ENCODE results near the gene CEBPG.
A peak's percentile ranks its signal among the peaks of the same experiment; 100 is the strongest.

CEBPG gene

DNA sequence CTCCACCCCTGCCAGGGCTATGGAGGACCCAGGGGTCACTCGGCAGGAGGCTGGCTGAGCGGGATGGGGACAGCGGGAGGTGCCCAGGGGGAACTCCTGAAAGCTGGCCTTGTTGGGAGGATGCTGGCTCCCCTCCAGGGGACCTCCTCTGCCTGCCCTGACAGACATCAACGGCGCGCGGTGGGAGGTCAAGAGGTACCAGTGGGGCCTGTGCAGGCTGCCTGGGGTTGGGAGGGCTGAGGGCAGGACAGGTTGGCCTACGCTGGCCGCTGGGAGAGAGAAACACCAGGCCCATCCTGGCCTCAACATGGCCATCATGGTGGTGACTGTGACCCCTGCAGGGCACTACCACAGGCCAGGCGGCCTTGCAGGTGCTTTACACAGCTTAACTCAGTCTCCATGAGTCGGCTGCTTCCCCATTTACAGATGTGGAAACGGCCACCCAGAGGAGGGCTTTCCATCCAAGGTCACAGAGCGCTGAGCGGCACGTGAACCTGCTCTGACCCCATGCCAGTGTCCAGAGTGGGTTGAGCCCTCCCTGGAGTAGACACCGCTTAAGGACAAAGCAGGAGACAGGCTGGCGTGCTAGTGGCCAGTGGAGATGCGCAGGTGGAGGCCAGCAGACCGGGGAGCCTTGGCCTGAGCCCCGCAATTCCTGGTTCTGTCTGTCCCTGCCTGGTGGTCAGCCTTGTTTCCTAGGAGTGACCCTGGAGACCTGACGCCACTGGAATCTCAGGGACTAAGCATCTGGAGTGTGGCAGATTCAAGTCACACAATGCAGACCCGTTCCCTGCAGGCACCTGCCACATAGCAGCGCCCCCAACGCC is 27.6 kb downstream of the CEBPG start:
- Histone ChIP-seq H2BK120ac (ENCODE audit: low read depth, low read length) (no peak overlapping the region), H3K18ac (ENCODE audit: low read length) (peak overlapping the region; percentile 24), H3K36me3 (replicated peaks in 1 of 2; ENCODE audit: control insufficient read depth in 2 of 2, insufficient read depth in 2 of 2, low read length in 2 of 2) (peaks cover 0 to 2% of the 10 kb centered on the region in 2 donors), H4K8ac (ENCODE audit: low read depth, low read length) (peak overlapping the region; percentile 89), H3K27me3 (ENCODE audit: control insufficient read depth in 3 of 3, insufficient read depth in 3 of 3, low read depth in 1 of 3, low read length in 3 of 3) (no peaks in the 10 kb centered on the region), H2BK15ac (ENCODE audit: low read length) (no peak overlapping the region), H3K27ac (replicated peaks; ENCODE audit: low read length) (no peak overlapping the region), H3K9me3 (replicated peaks in 1 of 2; ENCODE audit: control insufficient read depth in 2 of 2, insufficient read depth in 1 of 2, low read depth in 1 of 2, low read length in 2 of 2) (no peaks in the 10 kb centered on the region), H3K4me2 (ENCODE audit: insufficient read depth, low read length, poor library complexity, severe bottlenecking) (no peak overlapping the region), H3K4me3 (ENCODE audit: low read length in 2 of 2) (no peak overlapping the region), H3K79me1 (ENCODE audit: low read depth, low read length) (peaks cover 5% of the 10 kb centered on the region), H2BK12ac (ENCODE audit: low read length) (no peak overlapping the region), H2BK5ac (ENCODE audit: low read length) (no peak overlapping the region), H4K91ac (ENCODE audit: low read depth, low read length, poor library complexity) (no peak overlapping the region), H3K9ac (ENCODE audit: low read depth, low read length, poor library complexity) (peak overlapping the region; percentile 60), H2AK5ac (ENCODE audit: low read depth, low read length) (peak overlapping the region; percentile 86), H2AFZ (ENCODE audit: low read length) (no peak overlapping the region), H3K23ac (ENCODE audit: low read depth, low read length, poor library complexity) (peak overlapping the region; percentile 68), H3K4ac (ENCODE audit: low read length) (no peak overlapping the region), H3K4me1 (ENCODE audit: control insufficient read depth in 2 of 2, insufficient read depth in 1 of 2, low read depth in 1 of 2, low read length in 2 of 2) (peaks cover 7 to 10% of the 10 kb centered on the region in 2 donors), H3K14ac (ENCODE audit: low read length) (peak overlapping the region; percentile 71)
- DNase-seq (ENCODE audit: low spot score): no peak
- no CpG with 5 or more reads among the region's 24 CpGs for WGBS, 2 donors (ENCODE audit: extremely low coverage in 2 of 2, insufficient read length in 2 of 2, insufficient replicate concordance in 1 of 2)

GRCh38 chr19:33401683-33402420 is 28.3 kb downstream of the CEBPG start:
- H3K79me1 ChIP-seq (ENCODE audit: low read depth, low read length): peaks cover 3% of the 10 kb centered on the region
- peak overlapping the region; percentile 24 for H3K18ac ChIP-seq (ENCODE audit: low read length)
- H2BK12ac ChIP-seq (ENCODE audit: low read length): no peak overlapping the region
- H4K91ac ChIP-seq (ENCODE audit: low read depth, low read length, poor library complexity): no peak overlapping the region
- DNase-seq (ENCODE audit: low spot score): no peak
- peak overlapping the region; percentile 47 for H3K14ac ChIP-seq (ENCODE audit: low read length)
- no peak overlapping the region for H4K8ac ChIP-seq (ENCODE audit: low read depth, low read length)
- H3K27ac ChIP-seq (replicated peaks; ENCODE audit: low read length): no peak overlapping the region
- no peak overlapping the region for H2BK120ac ChIP-seq (ENCODE audit: low read depth, low read length)
- no peak overlapping the region for H2BK5ac ChIP-seq (ENCODE audit: low read length)
- peaks cover 0 to 2% of the 10 kb centered on the region in 2 donors for H3K36me3 ChIP-seq (replicated peaks in 1 of 2; ENCODE audit: control insufficient read depth in 2 of 2, insufficient read depth in 2 of 2, low read length in 2 of 2)
- peaks cover 5 to 13% of the 10 kb centered on the region in 2 donors for H3K4me1 ChIP-seq (ENCODE audit: control insufficient read depth in 2 of 2, insufficient read depth in 1 of 2, low read depth in 1 of 2, low read length in 2 of 2)
- H3K4me2 ChIP-seq (ENCODE audit: insufficient read depth, low read length, poor library complexity, severe bottlenecking): no peak overlapping the region
- no peaks in the 10 kb centered on the region for H3K9me3 ChIP-seq (replicated peaks in 1 of 2; ENCODE audit: control insufficient read depth in 2 of 2, insufficient read depth in 1 of 2, low read depth in 1 of 2, low read length in 2 of 2)
- no peak overlapping the region for H2AFZ ChIP-seq (ENCODE audit: low read length)
- no peak overlapping the region for H3K4ac ChIP-seq (ENCODE audit: low read length)
- WGBS, 2 donors (ENCODE audit: extremely low coverage in 2 of 2, insufficient read length in 2 of 2, insufficient replicate concordance in 1 of 2): no CpG with 5 or more reads among the region's 30 CpGs
- peak overlapping the region; percentile 86 for H2AK5ac ChIP-seq (ENCODE audit: low read depth, low read length)
- no peaks in the 10 kb centered on the region for H3K27me3 ChIP-seq (ENCODE audit: control insufficient read depth in 3 of 3, insufficient read depth in 3 of 3, low read depth in 1 of 3, low read length in 3 of 3)
- no peak overlapping the region for H3K4me3 ChIP-seq (ENCODE audit: low read length in 2 of 2)
- H3K23ac ChIP-seq (ENCODE audit: low read depth, low read length, poor library complexity): peak overlapping the region; percentile 68
- H3K9ac ChIP-seq (ENCODE audit: low read depth, low read length, poor library complexity): peak overlapping the region; percentile 63
- H2BK15ac ChIP-seq (ENCODE audit: low read length): no peak overlapping the region

- peaks cover 0 to 2% of the 10 kb centered on the region in 2 donors for H3K36me3 ChIP-seq (replicated peaks in 1 of 2; ENCODE audit: control insufficient read depth in 2 of 2, insufficient read depth in 2 of 2, low read length in 2 of 2)
- H2BK12ac ChIP-seq (ENCODE audit: low read length): peak overlapping the region; percentile 81
- H3K27ac ChIP-seq (replicated peaks; ENCODE audit: low read length): no peak overlapping the region
- H2BK120ac ChIP-seq (ENCODE audit: low read depth, low read length): no peak overlapping the region
- H4K91ac ChIP-seq (ENCODE audit: low read depth, low read length, poor library complexity): no peak overlapping the region
- WGBS, 2 donors (ENCODE audit: extremely low coverage in 2 of 2, insufficient read length in 2 of 2, insufficient replicate concordance in 1 of 2): no CpG with 5 or more reads among the region's 18 CpGs
- H3K27me3 ChIP-seq (ENCODE audit: control insufficient read depth in 3 of 3, insufficient read depth in 3 of 3, low read depth in 1 of 3, low read length in 3 of 3): no peaks in the 10 kb centered on the region
- peak overlapping the region in 1 of 2 donors; percentile 35 for H3K4me3 ChIP-seq (ENCODE audit: low read length in 2 of 2)
- H2AK5ac ChIP-seq (ENCODE audit: low read depth, low read length): peak overlapping the region; percentile 32
- H3K23ac ChIP-seq (ENCODE audit: low read depth, low read length, poor library complexity): peak overlapping the region; percentile 57
- no peak overlapping the region for H2BK15ac ChIP-seq (ENCODE audit: low read length)
- peaks cover 2 to 7% of the 10 kb centered on the region in 2 donors for H3K4me1 ChIP-seq (ENCODE audit: control insufficient read depth in 2 of 2, insufficient read depth in 1 of 2, low read depth in 1 of 2, low read length in 2 of 2)
- peak overlapping the region; percentile 47 for H3K14ac ChIP-seq (ENCODE audit: low read length)
- H4K8ac ChIP-seq (ENCODE audit: low read depth, low read length): peak overlapping the region; percentile 50
- no peak overlapping the region for H3K4ac ChIP-seq (ENCODE audit: low read length)
- no peaks in the 10 kb centered on the region for H3K9me3 ChIP-seq (replicated peaks in 1 of 2; ENCODE audit: control insufficient read depth in 2 of 2, insufficient read depth in 1 of 2, low read depth in 1 of 2, low read length in 2 of 2)
- H3K9ac ChIP-seq (ENCODE audit: low read depth, low read length, poor library complexity): peak overlapping the region; percentile 72
- DNase-seq (ENCODE audit: low spot score): no peak
- H3K79me1 ChIP-seq (ENCODE audit: low read depth, low read length): peaks cover 3% of the 10 kb centered on the region
- peak overlapping the region; percentile 26 for H2BK5ac ChIP-seq (ENCODE audit: low read length)
- no peak overlapping the region for H3K4me2 ChIP-seq (ENCODE audit: insufficient read depth, low read length, poor library complexity, severe bottlenecking)
- peak overlapping the region; percentile 65 for H3K18ac ChIP-seq (ENCODE audit: low read length)
- no peak overlapping the region for H2AFZ ChIP-seq (ENCODE audit: low read length)
Measured at GRCh38 chr19:33402421-33403220, 29.1 kb downstream of the CEBPG start.

Data from neuronal stem cell (in vitro differentiated cells).